CD4-positive, alpha-beta T cell treated with Interleukin-17A for 4 hours (primary cell): Measurements from ENCODE around the gene ADRM1.

ENCODE experiments used
- DNase-seq: peaks from one replicate; pipeline ENCODE4 v3.0.0-alpha.2; 2020; ENCODE audit warnings: mixed read lengths

Gene ADRM1

DNA sequence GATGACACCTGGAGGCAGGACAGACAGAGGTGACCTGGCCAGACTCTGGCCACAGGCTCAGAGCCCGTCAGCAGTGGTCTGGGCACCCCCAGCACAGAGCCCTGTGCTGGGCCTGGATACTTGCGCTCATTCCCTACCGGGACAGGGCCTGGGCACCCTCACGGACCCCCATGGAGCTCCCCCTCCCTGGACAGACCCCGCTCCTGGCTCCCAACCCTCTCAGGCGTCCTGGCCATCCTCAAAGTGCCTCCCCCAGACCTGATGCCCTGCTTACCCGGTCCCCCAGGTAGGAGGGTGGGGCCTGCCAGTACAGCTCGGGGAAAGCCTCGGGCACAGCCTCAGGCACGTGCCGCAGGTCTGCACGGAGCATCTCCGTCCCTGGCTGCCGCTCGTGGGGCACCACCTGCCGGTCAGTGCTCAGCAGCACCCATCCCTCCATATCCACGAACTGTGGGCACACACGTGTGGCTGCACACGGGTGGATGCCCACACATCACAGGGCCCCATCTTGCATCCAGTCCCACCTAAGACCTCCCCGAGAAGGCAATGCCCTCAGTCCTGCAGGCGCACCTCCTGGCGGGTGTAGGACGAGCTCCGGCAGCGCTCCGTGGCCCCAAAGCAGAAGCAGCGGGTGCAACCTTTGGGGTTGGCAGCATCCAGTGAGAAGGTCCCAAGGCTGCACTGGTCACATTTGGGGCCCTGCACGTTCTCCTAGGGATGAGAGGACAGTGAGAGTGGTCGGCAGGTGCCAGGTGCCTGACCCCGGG lies 24.3 kb downstream of the ADRM1 start:
- DNase-seq, result no peak

DNA sequence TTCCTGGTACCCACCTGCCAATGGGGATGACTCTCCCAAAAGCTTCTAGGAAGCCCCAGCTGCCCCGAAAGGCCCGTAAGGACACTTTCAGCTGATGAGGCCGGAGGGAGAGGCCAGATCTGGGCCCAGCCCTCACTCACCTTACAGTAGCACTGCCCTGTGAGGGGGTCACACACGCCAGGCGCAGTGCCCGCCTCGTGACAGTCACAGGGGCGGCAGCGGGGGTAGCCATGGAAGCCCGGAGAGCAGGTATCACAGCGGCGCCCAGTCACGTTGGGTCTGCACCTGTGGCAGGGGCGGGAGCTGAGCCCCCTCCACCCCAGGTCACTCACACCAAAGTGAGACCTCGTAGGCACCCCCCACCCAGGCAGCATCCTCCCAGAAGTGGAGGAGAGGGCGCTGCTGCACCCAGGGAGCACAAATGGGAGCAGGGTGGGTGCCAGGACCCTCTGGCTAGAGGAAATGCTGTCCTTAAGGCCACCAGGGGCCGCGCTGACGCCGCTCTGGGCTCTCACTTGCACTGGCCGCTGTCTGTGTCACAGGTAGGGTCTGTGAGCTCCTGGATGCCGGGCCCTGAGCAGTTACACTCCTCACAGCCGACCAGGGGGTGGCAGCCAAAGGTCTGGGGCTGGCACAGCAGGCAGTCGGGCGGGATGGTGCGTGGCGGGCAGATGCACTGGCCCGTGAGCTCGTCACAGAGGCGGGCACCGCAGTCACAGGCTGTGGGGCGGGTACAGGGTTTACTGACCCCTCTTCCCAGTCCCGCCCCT lies 25.1 kb downstream of the ADRM1 start:
- DNase-seq, result no peak

DNA sequence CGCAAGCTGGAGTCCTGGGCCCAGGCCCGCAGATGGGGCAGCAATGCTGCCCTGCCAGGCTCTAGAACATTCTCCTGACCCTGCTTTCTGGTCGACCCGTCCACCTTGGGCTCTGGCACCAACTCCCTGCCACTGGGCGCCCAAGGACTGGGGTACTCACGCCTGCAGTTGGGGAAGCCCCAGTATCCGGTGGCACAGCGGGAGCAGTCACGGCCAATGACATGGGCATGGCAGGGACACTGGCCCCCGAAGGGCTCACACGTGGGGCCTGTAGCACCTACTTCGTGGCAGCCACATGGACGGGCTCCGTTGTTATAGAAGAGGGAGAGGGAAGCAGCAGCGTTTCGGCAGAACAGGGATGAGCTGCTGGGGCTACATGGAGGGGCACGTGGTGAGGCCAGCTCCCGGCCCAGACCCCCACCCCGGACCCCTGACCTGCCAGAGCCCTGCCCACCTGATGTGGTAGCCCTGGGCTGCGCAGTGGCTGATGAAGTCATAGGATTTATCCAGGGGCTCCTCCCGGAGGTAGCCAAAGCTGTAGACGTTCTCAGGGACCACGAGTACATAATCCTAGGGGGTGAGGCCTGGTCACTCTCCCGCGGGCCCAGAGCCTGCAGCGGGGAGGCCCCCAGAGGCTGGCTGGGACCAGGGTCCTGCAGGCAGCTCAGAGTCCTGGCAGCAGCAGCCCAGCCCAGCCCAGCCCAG lies 26.0 kb downstream of the ADRM1 start:
- DNase-seq, result no peak

DNA sequence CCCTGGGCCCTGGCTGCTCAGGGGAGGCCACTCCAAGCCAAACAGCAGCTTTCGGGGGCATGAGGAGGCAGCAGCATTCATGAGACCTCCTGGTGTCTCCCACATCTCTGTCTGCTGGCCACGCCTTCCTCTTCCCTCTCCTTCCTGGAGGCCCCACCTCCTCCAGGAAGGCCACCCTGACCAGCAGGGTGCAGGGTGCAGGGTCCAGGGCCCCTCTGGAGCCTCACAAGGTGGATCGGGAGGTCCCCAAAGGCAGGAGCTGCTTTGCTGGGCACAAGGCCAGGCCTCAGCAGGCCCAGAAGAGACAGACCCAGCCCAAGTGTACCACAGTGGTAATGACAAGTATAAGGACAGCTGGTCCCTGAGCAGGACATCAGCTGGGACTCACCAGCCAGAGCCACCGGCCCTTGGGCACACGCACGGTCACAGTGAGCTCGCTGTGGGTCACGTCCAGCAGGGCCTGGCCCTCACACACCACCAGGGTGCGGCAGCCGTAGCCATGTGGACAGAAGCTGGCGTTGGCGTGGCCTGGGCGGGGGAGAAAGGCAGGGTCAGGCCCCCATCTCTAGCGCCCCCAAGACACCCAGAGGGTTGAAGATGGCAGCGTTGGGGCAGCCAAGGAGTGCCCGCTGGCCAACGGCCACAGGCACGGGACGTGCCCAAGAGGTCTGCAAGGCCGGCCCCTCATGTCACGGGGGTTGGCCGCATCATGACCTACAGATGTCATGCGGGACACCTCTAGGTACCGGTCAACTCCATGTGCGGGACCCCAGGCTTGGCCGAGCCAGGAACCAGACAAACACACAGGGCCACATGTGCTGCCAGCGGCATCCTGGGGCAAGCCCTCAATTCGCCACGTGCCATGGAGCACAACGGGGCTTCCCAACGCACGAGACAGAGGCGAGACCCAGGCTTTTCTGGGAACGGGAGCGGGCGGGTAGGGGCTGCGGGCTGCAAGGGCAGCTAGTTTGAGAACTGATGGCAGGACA lies 26.9 kb downstream of the ADRM1 start:
- no peak for DNase-seq

DNA sequence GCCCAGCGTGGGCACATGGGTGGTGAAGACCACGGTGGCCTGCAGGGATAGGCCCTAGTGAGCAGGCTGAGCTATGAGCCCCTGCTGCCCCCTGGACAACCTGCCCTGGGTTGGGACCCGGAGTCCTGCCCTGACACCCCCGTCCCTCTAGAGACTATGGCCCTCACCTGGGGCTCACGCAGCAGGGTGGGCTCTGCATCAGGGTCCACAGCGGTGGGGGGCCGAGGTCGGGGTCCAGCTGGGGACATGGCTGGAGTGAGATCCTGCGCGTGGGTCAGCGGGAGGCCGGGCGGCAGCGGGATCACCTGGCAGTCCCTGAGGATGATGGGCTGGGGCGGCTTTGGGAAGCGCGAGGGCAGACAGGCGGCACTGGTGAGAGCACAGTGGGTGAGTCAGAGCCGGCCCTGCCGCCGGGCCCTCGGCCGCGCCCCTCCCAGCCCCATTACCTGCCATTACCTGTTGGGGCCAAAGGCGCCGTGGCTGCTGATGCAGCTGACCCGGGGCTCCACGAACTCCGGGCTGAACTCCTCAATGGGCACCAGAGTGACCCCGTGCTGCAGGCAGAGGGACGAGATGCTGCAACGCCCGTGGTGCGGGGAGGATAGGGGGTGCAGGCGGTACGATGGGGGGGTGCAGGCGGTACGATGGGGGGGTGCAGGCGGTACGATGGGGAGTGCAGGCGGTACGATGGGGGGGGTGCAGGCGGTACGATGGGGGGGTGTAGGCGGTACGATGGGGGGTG lies 27.9 kb downstream of the ADRM1 start:
- no peak for DNase-seq

DNA sequence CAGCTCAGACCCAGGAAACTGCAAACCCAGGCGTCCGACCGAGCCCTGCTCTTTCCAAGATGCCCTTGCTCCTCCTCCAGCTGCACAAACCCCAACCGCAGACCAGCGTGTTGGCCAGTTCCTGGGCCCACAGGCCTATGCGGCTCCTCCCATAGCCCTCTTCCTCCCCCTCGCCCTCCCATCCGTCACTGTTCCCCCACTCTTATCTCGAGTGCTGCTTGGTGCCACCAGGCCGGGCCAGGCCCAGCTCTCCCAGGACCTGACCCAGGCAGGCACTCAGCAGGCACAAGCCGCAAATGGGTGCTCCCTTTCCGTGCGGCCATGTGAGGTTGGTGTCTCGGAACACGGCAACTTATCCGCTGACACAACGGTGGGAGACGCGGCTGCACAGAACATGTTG lies 28.6 kb downstream of the ADRM1 start:
- DNase-seq, result no peak

DNA sequence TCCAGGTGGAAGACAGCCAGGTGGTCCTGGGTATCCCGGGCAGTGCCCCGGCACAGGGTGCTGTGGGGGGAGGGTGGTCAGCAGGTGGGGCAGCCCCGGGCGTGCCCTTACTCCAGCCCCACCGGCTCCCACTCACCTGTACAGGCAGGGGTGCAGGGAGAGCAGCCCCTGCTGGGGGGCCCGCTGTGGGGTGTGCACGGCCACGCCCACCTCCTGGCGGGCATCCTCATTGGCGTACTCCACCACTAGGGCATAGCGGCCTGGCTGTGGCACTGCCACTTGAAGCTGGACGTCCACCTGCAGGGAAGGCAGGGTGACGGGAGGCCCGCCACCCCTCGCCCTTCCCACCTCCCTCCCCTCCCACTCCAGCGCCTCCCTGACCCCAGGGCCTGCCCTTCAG lies 29.6 kb downstream of the ADRM1 start:
- no peak for DNase-seq

DNA sequence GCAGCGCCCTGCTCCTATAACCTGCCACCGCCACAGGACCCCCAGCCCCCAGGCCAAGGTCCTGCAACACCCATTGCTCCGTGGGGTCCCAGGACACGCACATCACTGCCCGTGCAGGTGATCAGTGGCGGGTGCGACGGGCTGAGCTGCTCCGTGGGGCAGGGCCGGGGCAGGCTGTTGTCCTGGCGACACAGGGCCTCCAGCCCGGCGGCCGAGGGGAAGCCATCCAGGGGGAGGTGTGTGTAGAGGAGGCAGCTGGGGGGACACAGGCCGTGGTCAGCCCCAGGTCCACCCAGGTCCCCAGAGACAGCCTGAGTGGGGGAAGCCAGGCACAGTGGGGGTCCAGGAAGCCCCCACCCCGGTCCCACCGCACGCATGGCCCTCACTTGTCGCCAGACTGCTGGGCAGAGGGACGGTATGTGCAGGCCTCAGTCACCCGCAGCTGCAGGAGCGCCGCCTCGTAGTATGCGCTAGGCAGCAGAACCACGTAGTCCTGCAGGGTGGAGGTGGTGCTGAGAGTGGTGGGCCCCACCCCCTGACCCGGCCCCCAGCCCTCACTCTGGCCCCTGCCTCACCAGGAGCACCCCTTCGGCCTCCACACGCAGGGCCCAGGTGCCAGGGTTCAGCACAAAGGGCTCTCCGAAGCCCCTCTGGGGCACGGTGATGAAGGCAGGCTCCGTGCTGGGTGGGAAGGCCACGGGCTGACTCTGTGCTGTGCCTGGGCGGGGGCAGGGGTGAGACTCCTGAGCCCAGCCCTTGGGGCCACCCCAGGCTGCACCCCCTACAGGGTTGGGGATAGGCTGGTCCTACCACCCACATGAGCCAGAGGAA lies 30.4 kb downstream of the ADRM1 start:
- no peak for DNase-seq

DNA sequence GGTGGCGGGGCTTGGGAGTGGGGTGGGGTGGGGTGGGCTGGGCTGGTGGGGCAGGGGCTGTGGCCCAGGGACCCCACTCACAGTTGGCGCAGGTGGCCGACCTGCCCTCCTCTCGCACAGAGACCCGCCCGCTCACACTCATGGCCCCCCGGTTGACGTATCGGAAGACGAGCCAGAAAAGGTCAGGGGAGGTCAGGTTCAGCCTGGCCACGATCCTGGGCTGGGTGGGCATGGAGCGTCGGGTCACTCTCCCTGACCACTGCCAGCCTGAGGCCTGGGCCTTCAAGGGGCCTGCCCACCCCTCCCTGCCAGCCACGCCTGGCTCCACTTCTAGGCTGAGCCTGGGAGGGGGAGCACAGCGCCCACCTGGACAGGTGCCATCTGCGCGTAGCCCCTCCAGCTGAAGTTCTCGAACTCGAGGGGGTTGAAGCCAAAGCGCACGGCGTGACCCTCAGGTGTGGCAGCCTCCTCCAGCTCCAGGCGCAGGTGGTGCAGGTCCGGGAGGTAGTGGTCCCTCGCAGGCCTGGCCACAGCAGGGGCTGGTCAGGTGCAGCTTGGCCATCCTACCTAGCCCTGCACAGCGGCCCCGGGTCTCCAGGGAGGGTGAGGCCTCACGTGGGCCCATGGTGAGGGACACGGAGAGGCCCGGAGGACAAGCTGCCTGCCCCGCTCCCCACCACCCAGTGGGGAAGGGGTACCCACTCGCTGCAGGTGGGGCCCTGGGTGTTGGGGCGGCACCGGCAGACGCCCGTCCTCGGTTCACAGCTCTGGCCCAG lies 31.2 kb downstream of the ADRM1 start:
- DNase-seq, result no peak

DNA sequence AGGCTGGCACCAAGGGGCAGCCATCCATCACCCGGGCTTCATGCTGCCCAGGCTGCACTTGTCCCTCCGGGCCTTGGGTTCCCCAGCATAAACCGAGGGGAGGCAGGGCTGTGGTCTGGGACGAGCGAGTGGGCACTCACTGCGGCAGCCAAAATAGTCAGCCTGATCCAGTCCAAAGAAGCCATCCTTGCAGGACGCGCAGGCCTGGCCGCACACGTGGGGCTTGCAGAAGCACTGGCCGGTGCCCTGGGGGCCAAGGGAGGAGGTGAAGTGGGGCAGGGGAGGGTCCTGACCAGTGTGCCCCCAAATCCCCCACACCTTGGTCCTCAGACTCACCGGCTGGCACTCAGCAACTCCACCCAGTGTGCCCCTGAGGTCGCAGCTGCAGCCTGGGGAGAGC lies 32.1 kb downstream of the ADRM1 start:
- no peak for DNase-seq

DNA sequence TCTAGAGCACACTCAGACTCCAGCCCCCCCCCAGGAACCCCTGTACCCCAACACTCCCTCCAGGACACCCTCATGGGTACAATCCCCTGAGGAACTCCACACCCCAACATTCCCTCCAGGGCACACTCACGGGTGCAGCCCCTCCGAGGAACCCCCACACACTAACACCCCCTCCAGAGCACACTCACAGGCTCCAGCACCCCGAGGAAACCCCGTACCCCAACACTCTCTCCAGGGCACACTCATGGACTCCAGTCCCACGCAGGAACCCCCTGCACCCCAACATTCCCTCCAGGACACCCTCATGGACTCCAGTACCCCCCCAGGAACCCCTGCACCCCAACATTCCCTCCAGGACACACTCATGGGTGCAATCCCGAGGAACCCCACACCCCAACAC lies 32.7 kb downstream of the ADRM1 start:
- DNase-seq, result no peak

DNA sequence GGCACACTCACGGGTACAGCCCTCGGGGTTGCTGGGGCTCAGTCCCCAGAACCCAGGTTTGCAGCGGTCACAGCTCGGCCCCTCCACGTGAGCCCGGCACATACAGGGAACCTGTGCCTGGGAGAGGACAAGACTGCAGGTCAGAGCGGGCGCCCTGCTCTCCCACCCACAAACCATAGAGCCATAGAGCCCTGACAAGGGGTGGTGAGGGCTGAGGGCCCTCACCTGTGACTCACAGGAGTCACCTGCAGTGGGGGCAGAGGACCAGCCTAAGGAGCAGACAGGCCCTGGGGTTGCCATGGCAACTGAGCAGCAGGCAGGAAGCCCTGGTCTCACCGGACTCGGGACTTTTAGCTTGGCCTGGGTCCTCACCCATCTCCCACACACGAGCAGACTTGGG lies 33.5 kb downstream of the ADRM1 start:
- no peak for DNase-seq

DNA sequence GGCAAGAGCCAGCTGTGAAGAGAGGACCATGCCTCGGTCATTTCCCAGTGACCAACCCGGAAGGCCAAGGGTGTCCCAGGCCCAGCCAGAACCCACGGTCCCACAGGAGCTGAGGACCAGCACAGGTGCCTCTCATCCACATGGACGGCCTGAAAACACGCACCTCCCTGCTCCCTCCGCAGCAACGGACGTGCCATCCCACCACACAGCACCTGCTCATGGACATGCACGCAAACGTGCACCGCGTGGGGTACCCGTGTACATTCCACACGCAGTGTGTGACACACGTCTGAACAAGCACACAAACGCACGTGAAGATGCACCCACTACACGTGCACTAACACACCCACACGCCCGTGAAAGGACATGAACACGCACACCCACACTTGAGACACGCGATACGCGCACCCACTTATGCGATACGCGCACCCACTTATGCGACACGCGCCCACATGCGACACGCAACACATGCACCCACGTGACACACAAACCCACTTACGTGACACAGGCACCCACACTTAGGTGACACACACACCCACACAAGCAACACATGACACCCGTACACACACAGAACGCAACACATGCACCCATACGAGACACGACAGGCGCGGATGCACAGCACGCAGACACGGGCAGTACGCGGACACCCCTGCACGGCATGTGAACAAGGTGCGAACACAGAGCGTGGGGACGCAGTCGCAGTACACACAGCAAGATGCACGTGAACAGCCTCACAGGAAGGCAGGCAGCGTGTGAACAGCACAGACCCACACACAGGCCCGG lies 34.2 kb downstream of the ADRM1 start:
- DNase-seq, result no peak

DNA sequence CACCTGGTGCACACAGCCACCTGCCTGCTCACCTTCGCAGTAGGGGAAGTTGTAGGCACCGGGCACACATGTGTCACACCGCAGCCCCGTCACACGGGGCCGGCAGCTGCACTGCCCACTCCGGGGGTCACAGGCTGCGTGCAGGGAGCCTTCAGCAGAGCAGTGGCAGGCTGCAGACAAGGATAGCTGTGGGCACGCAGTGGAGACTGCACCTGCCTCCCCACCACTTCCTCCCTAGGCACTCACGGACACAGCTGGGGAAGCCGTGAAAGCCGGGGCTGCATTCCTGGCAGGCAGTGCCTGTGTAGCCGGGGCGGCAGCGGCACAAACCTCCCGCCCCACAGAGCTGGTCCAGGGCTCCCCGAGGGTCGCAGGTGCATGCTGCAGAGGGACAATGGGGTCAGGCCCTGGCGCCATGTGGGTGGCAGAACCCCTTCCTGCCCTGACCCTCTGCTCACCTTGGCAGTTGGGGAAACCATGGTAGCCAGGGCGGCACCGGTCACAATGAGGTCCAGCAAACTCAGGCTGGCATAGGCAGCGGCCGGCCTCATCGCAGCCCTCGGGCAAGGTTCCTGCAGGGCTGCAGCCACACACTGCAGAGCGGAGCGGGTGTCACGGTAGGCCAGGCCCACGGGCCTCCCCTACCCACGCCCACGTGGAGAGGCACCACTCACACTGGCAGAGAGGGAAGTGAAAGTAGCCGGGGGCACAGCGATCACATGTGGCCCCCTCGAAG lies 34.9 kb downstream of the ADRM1 start:
- no peak for DNase-seq

DNA sequence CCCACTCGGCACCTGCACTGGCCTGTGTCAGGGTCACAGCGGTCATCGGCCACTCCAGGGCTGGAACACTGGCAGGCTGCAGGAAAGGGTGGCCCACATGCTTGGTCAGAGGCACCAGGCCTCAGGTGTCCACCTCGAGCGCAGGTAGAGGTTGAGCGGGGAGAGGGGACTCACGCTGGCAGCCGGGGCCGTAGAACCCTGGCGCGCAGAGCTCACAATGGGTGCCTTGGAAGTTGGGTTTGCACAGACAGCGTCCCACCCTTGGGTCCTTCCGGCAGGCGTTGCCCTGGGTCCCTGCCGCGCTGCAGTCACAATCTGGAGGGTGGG lies 35.5 kb downstream of the ADRM1 start:
- no peak for DNase-seq

DNA sequence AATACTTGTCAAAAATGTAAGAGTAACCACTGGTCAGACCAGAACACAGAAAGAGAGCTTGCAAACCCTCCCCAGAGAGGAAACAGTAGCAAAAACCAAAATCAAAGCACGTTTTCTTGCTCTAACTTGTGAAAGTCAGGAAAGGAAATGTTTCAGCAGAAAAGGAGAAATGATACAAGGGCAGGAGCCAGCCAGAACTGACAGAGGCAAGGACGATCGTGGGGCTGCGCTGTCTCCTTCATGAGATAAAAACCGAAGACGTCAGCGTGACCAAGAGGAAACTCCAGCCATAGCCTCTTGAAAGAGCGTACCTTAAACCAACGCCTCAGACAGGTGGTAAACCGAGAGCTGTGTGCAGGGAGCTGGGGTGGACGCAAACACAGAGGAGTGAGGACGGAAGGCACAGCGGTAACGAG lies 36.9 kb downstream of the ADRM1 start:
- no peak for DNase-seq

DNA sequence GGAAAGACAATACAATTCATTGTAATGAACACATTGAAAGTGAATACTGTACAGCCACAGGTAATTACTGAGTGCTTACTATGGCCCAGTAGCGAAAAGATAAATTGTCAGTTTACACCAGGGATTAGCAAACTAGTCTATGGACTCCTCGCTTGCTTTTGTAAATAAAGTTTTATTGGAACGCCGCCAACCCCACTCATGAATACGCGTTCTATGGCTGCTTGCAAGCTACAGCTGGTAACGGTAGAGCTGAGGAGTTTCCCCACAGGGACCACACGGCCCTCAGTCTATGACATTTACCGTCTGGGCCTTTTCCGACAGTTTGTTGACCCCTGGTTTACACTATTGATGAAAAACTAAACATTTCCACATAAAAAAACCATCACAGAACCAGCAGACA lies 40.1 kb downstream of the ADRM1 start:
- no peak for DNase-seq

DNA sequence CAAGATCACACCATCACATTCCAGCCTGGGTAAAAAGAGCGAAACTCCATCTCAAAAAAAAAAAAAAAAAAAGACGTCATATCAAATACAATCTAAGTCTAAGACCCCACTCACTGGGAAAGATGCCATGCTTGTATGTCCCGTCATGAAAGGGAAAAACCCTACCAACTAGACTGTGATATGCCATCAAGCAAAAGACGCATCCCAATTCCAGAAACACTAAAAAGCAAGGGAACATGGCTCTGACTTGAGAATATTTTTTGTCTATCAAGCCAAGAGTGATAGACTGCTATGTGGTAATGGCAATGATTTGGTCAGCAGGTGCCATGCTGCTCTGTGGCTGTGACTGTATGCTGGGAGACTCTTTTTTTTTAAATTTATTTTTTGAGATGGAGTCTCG lies 41.3 kb downstream of the ADRM1 start:
- no peak for DNase-seq

DNA sequence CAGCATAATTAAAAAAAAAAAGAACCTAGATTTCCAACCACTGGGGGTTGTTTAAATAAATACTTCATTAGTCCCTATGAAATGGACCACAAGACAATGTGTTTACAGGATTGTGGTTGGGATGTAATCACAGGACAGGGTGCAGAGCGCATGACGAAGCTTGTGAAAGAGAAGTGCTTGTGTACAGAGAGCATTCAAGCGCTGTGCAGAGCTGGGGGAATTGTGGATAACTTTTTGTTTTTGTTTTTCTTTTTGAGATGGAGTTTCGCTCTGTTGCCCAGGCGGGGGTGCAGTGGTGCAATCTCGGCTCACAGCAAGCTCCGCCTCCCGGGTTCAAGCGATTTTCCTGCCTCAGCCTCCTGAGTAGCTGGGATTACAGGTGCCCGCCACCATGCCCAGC lies 42.0 kb downstream of the ADRM1 start:
- no peak for DNase-seq
